Measurements from ENCODE around the gene NTRK1. TPM values are rescaled to one million over a fixed set of nuclear protein-coding genes. Genes with fewer than 3 reads are reported as not detected.

NTRK1 gene
- polyA plus RNA-seq, 1 of the 3 experiments (the other 2 are of a cell fraction), result 0.97 TPM

DNA sequence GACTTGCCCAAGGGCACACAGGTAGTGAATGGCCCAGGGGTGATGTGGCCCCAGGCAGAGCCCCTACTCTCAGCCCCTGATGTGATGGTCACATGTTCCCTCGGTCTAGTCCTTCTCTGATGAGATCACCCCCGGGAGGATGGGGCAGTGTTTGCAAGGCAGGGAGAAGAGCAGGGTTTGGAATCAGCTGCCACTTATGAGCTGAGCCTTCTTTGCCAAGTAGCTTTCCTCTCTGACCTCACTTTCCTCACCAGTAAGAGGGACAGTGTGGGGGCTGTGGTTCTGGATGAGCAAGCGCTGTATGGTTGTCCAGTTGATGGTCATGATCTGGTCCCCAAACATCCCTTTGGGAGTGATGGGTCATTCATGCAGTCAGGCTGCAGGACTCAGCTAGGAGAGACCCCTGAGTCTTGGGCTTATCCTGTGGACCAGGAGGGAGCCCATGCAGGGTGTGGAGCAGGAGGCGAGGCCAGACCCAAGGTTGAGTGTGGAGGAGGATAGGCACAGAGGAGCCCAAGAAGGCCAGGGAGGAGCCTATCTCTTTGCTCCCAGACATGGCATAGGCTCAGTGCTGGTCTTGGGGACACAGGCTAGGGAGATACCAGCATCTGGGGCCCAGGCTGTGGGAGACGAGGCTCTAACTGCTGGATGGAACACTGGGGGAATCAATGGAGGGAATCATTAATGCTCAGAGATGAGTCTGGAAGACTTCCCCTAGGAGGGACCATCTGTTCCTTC is 16.9 kb downstream of the NTRK1 start:
- Histone ChIP-seq H3K36me3 (replicated peaks in 1 of 2; ENCODE audit: control insufficient read depth in 1 of 2, insufficient read depth in 2 of 2, low read length in 1 of 2) (no peaks in the 10 kb centered on the region), H3K79me2 (ENCODE audit: insufficient read depth) (no peaks in the 10 kb centered on the region), H3K27me3 (ENCODE audit: insufficient read depth) (no peaks in the 10 kb centered on the region; the same call in 1 of the 2 replicates), H3K4me1 (ENCODE audit: control insufficient read depth in 1 of 2, insufficient read depth in 2 of 2, low read depth in 1 of 2, low read length in 1 of 2) (peaks cover 0 to 11% of the 10 kb centered on the region in 2 experiments; a peak in 1 of 4 replicates), H3K4me3 (ENCODE audit: low read depth in 2 of 2, low read length in 1 of 2) (no peak overlapping the region), H3K9me3 (no peaks in the 10 kb centered on the region), H2AFZ (ENCODE audit: low read depth) (no peak overlapping the region), H3K4me2 (no peak overlapping the region), H3K9me2 (no peaks in the 10 kb centered on the region), H3K27ac (ENCODE audit: low read depth in 2 of 2, low read length in 1 of 2) (no peak overlapping the region), H3K9ac (no peak overlapping the region), H3F3A (replicated peaks; ENCODE audit: insufficient read depth) (no peaks in the 10 kb centered on the region), H4K20me1 (ENCODE audit: insufficient read depth) (no peaks in the 10 kb centered on the region)
- ChIA-PET CTCF (interaction anchor here (1.9 to 22.1 kb wide), 3 partner anchors 5 to 189 kb away, joined by 6 to 455 read pairs (median 455); partner anchors contain the start of genes INSRR, NTRK1 and PEAR1), POLR2A (no interaction called here)
- TF ChIP-seq JUND (IDR thresholded peaks at IDR 0.05) (no peak), FOXM1 (IDR thresholded peaks at IDR 0.05; ENCODE audit: low read depth) (no peak), SIN3A (IDR thresholded peaks at IDR 0.05; ENCODE audit: borderline replicate concordance, low read depth, low read length) (no peak), YY1 (IDR thresholded peaks at IDR 0.05; ENCODE audit: low read depth) (no peak), POLR2AphosphoS5 (IDR thresholded peaks at IDR 0.05; ENCODE audit: low read depth, low read length) (no peak), TAF1 (IDR thresholded peaks at IDR 0.05; ENCODE audit: borderline replicate concordance, low read depth, low read length) (no peak), GABPA (IDR thresholded peaks at IDR 0.05; ENCODE audit: low read depth) (no peak), RFX5 (IDR thresholded peaks at IDR 0.05; ENCODE audit: low read length) (no peak), EZH2phosphoT487 (IDR thresholded peaks at IDR 0.05; ENCODE audit: borderline replicate concordance, low read depth) (no peak), MXI1 (IDR thresholded peaks at IDR 0.05; ENCODE audit: low read depth, low read length) (no peak)
- TF ChIP-seq, protein P1, sequence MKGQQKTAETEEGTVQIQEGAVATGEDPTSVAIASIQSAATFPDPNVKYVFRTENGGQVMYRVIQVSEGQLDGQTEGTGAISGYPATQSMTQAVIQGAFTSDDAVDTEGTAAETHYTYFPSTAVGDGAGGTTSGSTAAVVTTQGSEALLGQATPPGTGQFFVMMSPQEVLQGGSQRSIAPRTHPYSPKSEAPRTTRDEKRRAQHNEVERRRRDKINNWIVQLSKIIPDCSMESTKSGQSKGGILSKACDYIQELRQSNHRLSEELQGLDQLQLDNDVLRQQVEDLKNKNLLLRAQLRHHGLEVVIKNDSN (IDR thresholded peaks at IDR 0.05; ENCODE audit: borderline replicate concordance, low read depth), result no peak
- TF ChIP-seq, protein P2, sequence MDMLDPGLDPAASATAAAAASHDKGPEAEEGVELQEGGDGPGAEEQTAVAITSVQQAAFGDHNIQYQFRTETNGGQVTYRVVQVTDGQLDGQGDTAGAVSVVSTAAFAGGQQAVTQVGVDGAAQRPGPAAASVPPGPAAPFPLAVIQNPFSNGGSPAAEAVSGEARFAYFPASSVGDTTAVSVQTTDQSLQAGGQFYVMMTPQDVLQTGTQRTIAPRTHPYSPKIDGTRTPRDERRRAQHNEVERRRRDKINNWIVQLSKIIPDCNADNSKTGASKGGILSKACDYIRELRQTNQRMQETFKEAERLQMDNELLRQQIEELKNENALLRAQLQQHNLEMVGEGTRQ (IDR thresholded peaks at IDR 0.05; ENCODE audit: borderline replicate concordance, low read depth, low read length), result no peak
- TF ChIP-seq, protein P3, sequence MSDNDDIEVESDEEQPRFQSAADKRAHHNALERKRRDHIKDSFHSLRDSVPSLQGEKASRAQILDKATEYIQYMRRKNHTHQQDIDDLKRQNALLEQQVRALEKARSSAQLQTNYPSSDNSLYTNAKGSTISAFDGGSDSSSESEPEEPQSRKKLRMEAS (IDR thresholded peaks at IDR 0.05; ENCODE audit: low read depth), result no peak
- TF ChIP-seq, protein P4, sequence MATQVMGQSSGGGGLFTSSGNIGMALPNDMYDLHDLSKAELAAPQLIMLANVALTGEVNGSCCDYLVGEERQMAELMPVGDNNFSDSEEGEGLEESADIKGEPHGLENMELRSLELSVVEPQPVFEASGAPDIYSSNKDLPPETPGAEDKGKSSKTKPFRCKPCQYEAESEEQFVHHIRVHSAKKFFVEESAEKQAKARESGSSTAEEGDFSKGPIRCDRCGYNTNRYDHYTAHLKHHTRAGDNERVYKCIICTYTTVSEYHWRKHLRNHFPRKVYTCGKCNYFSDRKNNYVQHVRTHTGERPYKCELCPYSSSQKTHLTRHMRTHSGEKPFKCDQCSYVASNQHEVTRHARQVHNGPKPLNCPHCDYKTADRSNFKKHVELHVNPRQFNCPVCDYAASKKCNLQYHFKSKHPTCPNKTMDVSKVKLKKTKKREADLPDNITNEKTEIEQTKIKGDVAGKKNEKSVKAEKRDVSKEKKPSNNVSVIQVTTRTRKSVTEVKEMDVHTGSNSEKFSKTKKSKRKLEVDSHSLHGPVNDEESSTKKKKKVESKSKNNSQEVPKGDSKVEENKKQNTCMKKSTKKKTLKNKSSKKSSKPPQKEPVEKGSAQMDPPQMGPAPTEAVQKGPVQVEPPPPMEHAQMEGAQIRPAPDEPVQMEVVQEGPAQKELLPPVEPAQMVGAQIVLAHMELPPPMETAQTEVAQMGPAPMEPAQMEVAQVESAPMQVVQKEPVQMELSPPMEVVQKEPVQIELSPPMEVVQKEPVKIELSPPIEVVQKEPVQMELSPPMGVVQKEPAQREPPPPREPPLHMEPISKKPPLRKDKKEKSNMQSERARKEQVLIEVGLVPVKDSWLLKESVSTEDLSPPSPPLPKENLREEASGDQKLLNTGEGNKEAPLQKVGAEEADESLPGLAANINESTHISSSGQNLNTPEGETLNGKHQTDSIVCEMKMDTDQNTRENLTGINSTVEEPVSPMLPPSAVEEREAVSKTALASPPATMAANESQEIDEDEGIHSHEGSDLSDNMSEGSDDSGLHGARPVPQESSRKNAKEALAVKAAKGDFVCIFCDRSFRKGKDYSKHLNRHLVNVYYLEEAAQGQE (IDR thresholded peaks at IDR 0.05; ENCODE audit: low read depth, low read length), result no peak
- TF ChIP-seq, protein P5, sequence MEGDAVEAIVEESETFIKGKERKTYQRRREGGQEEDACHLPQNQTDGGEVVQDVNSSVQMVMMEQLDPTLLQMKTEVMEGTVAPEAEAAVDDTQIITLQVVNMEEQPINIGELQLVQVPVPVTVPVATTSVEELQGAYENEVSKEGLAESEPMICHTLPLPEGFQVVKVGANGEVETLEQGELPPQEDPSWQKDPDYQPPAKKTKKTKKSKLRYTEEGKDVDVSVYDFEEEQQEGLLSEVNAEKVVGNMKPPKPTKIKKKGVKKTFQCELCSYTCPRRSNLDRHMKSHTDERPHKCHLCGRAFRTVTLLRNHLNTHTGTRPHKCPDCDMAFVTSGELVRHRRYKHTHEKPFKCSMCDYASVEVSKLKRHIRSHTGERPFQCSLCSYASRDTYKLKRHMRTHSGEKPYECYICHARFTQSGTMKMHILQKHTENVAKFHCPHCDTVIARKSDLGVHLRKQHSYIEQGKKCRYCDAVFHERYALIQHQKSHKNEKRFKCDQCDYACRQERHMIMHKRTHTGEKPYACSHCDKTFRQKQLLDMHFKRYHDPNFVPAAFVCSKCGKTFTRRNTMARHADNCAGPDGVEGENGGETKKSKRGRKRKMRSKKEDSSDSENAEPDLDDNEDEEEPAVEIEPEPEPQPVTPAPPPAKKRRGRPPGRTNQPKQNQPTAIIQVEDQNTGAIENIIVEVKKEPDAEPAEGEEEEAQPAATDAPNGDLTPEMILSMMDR (IDR thresholded peaks at IDR 0.05), result no peak
- TF ChIP-seq, protein P6, sequence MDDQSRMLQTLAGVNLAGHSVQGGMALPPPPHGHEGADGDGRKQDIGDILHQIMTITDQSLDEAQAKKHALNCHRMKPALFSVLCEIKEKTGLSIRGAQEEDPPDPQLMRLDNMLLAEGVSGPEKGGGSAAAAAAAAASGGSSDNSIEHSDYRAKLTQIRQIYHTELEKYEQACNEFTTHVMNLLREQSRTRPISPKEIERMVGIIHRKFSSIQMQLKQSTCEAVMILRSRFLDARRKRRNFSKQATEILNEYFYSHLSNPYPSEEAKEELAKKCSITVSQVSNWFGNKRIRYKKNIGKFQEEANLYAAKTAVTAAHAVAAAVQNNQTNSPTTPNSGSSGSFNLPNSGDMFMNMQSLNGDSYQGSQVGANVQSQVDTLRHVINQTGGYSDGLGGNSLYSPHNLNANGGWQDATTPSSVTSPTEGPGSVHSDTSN (IDR thresholded peaks at IDR 0.05), result no peak
- TF ChIP-seq, protein P7, sequence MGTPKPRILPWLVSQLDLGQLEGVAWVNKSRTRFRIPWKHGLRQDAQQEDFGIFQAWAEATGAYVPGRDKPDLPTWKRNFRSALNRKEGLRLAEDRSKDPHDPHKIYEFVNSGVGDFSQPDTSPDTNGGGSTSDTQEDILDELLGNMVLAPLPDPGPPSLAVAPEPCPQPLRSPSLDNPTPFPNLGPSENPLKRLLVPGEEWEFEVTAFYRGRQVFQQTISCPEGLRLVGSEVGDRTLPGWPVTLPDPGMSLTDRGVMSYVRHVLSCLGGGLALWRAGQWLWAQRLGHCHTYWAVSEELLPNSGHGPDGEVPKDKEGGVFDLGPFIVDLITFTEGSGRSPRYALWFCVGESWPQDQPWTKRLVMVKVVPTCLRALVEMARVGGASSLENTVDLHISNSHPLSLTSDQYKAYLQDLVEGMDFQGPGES (IDR thresholded peaks at IDR 0.05; ENCODE audit: low read depth, low read length), result no peak
- no peak for DNase-seq
- 75% methylated on average over 5 of the region's 5 CpGs for WGBS (ENCODE audit: low lambda C conversion rate)
